ENCODE measurements around the gene UBASH3A.

- TF ChIP-seq, protein P1, sequence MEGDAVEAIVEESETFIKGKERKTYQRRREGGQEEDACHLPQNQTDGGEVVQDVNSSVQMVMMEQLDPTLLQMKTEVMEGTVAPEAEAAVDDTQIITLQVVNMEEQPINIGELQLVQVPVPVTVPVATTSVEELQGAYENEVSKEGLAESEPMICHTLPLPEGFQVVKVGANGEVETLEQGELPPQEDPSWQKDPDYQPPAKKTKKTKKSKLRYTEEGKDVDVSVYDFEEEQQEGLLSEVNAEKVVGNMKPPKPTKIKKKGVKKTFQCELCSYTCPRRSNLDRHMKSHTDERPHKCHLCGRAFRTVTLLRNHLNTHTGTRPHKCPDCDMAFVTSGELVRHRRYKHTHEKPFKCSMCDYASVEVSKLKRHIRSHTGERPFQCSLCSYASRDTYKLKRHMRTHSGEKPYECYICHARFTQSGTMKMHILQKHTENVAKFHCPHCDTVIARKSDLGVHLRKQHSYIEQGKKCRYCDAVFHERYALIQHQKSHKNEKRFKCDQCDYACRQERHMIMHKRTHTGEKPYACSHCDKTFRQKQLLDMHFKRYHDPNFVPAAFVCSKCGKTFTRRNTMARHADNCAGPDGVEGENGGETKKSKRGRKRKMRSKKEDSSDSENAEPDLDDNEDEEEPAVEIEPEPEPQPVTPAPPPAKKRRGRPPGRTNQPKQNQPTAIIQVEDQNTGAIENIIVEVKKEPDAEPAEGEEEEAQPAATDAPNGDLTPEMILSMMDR (conservative IDR thresholded peaks at IDR 0.05) = no peak
- TF ChIP-seq ZFX (IDR thresholded peaks at IDR 0.05) = no peak
Measured at GRCh38 chr21:42361286-42361685, 42.4 kb upstream of the UBASH3A start.
